ENCODE measurements around the gene ALK.
A peak's percentile ranks its signal among the peaks of the same experiment; 100 is the strongest.

The ALK gene

GRCh38 chr2:29192526-29192925 lies 728.9 kb downstream of the ALK start:
- DNase-seq (ENCODE audit: low read depth), result no peak
- no peak overlapping the region for H3K4me3 ChIP-seq (ENCODE audit: control insufficient read depth, low read depth, low read length)
- TF ChIP-seq, protein P1, sequence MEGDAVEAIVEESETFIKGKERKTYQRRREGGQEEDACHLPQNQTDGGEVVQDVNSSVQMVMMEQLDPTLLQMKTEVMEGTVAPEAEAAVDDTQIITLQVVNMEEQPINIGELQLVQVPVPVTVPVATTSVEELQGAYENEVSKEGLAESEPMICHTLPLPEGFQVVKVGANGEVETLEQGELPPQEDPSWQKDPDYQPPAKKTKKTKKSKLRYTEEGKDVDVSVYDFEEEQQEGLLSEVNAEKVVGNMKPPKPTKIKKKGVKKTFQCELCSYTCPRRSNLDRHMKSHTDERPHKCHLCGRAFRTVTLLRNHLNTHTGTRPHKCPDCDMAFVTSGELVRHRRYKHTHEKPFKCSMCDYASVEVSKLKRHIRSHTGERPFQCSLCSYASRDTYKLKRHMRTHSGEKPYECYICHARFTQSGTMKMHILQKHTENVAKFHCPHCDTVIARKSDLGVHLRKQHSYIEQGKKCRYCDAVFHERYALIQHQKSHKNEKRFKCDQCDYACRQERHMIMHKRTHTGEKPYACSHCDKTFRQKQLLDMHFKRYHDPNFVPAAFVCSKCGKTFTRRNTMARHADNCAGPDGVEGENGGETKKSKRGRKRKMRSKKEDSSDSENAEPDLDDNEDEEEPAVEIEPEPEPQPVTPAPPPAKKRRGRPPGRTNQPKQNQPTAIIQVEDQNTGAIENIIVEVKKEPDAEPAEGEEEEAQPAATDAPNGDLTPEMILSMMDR (conservative IDR thresholded peaks at IDR 0.05; ENCODE audit: control insufficient read depth, insufficient read depth, low read depth, low read length), result no peak

DNA sequence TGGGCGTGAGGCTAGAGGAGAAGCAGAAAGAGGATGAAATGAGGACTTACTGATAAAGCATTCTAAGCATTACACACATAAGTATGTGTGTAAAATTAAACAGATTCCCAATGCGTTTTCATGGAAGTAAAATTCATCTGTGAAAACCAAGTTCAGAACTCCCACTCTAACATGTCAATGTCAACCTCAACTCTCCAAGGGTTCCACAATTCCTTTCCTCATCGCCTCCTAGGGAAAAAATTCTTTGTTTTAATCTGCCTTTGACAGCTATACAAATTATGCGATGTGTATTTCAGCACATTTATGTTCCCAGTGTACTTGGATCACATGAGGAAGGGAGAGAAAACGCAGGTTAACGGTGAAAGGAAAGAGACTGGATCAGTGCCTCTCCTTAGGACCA lies 729.6 kb downstream of the ALK start:
- DNase-seq (ENCODE audit: low read depth), result no peak
- TF ChIP-seq, protein P1 (conservative IDR thresholded peaks at IDR 0.05; ENCODE audit: control insufficient read depth, insufficient read depth, low read depth, low read length), result no peak
- no peak overlapping the region for H3K4me3 ChIP-seq (ENCODE audit: control insufficient read depth, low read depth, low read length)

DNA sequence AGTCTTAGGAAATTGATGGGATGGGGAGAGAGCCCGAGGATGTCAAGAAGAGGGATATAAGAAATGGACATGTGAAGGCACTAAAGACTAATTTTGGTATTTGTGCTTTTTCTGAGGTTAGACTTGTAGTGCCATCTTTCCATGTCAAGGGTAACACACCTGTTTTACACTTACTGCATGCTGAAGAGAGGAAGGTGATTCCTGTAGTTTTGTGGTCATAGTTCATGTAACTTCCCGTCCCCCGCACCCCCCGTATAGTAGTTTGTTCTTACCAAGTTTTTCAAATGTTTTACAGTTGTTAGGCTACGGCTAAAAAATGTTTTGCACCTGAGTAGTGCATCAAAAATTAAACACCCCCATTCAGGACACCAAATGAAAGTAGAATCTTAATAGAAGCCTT lies 732.3 kb downstream of the ALK start:
- DNase-seq (ENCODE audit: low read depth), result no peak
- TF ChIP-seq, protein P1 (conservative IDR thresholded peaks at IDR 0.05; ENCODE audit: control insufficient read depth, insufficient read depth, low read depth, low read length), result no peak
- H3K4me3 ChIP-seq (ENCODE audit: control insufficient read depth, low read depth, low read length), result no peak overlapping the region

GRCh38 chr2:29187926-29188325 lies 733.5 kb downstream of the ALK start:
- peak; percentile 56 for DNase-seq (ENCODE audit: low read depth)
- TF ChIP-seq, protein P1 (conservative IDR thresholded peaks at IDR 0.05; ENCODE audit: control insufficient read depth, insufficient read depth, low read depth, low read length), result no peak
- H3K4me3 ChIP-seq (ENCODE audit: control insufficient read depth, low read depth, low read length), result no peak overlapping the region

- TF ChIP-seq, protein P1 (conservative IDR thresholded peaks at IDR 0.05; ENCODE audit: control insufficient read depth, insufficient read depth, low read depth, low read length), result no peak
- no peak overlapping the region for H3K4me3 ChIP-seq (ENCODE audit: control insufficient read depth, low read depth, low read length)
- DNase-seq (ENCODE audit: low read depth), result no peak
These were observed 734.6 kb downstream of the ALK start for GRCh38 chr2:29186817-29187216.

DNA sequence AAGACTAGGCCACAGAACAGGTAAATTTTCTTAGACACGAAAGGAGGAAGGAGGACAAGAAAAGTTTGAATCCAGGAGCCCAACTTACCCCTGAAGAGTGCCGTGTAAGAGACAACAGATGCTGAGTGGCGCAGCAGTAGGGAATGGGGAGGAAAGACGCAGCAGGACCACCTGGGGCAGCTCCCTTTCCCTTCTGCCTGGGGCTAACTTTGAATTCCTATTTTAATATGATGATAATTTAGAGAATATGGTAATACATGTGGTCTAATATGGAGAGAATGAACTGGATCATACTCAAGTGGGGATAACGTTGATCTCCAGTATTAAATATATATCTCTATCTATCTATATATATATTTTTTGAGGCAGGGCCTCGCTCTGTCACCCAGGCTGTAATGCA lies 736.9 kb downstream of the ALK start:
- TF ChIP-seq, protein P1 (conservative IDR thresholded peaks at IDR 0.05; ENCODE audit: control insufficient read depth, insufficient read depth, low read depth, low read length), result no peak
- no peak overlapping the region for H3K4me3 ChIP-seq (ENCODE audit: control insufficient read depth, low read depth, low read length)
- no peak for DNase-seq (ENCODE audit: low read depth)

DNA sequence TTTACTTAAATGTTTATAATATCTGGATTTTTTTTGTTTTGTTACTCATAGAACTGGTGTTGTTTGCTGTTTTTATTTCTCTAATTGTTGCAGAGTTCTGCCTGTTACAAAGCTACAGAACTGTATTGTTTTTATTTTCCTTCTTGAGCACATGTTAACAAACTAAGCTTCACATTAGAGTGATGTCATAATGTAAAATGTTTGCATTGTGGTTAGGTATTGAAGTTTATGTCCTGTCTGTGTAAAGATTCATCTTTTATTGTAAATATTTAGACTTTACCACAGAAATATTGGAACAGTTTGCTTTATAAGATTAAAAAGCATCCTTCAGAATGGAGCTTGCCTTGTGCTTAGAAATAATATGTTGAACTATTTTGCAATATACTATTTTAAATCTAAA lies 738.5 kb downstream of the ALK start:
- no peak for DNase-seq (ENCODE audit: low read depth)
- TF ChIP-seq, protein P1 (conservative IDR thresholded peaks at IDR 0.05; ENCODE audit: control insufficient read depth, insufficient read depth, low read depth, low read length), result no peak
- no peak overlapping the region for H3K4me3 ChIP-seq (ENCODE audit: control insufficient read depth, low read depth, low read length)
